Stimulated activated CD4-positive, alpha-beta T cell treated with anti-CD3 and anti-CD28 coated beads, Interleukin-2, amount 100 ng/mL, for 24 hours (primary cell): ENCODE measurements around the gene NECAP2.
"Not testable (repeated sequence)": the region's sequence is repeated elsewhere in the genome, so short reads cannot be mapped to it uniquely, and the experiment has no call there.

ENCODE experiments used
- DNase-seq, 2 donors: peaks; one replicate each; pipeline ENCODE4 v3.0.0-alpha.2; 2020

The NECAP2 gene

DNA sequence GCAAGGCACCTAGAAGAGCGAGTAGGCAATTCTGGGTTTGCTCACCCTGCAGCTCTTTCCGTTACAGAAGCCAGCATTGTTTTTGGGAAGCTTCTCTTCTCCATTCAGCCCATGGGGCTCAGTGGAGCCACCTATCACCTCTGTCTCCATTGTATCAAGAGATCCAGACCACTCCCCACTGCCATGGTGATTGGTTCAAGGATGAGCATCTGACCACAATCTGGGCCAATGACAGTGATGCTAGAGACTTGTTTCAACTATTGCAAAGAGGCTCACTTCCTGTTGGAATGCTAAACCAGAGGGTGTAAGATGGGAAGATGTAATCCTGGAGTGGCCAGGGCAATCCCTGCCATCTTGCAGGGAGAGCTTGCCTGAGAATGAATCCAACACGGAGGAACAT lies 9.9 kb upstream of the NECAP2 start:
- no peak for DNase-seq

DNA sequence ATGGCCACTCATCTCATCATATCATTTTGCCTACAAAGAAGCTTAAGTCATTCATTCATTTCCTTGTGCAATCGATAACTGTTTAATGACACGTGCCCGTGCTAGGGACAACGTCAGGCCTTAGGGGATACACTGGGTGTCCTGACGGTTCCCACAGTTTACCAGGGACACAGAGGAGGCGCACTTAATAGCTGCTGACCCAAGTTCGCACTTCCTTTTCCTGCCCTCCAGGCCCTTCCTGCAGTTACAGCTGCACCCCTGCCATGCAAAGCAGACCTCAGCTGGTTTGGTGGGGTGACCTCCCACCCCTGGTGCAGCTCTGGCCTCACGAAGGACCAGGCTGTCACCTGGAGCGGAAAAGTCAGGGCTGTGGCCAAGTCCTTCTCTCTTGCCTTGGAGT lies 7.5 kb upstream of the NECAP2 start:
- no peak for DNase-seq

DNA sequence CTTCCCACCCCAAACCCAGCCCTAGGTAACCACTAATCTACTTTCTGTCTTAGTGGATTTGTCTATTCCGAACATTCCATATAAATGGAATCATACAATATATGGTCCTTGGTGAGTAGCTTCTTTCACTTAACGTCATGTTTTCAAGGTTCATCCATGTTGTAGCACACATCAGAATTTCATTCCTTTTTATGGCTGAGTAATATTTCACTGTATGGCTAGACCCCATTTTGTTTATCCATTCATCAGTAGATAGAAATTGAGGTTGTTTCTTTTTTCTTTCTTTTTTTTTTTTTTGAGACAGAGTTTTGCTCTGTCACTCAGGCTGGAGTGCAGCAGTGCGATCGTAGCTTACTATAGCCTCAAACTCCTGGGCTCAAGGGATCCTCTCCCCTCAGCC lies 6.5 kb upstream of the NECAP2 start:
- no peak for DNase-seq

DNA sequence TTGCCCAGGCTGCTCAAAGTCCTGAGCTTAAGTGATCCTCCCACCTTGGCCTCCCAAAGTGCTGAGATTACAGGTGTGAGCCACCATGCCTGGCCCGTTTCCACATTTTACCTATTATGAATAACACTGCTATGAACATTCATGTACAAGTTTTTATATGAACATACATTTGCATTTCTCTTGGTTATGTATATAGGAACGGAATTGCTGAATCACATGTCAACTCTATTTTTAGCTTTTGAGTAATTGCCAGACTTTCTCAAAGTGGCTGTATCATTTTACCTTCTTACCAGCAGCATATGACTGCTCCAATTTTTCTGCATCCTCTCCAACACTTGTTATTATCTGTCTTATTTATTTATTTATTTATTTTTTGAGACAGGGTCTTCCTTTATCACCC lies 6.0 kb upstream of the NECAP2 start:
- no peak for DNase-seq

DNA sequence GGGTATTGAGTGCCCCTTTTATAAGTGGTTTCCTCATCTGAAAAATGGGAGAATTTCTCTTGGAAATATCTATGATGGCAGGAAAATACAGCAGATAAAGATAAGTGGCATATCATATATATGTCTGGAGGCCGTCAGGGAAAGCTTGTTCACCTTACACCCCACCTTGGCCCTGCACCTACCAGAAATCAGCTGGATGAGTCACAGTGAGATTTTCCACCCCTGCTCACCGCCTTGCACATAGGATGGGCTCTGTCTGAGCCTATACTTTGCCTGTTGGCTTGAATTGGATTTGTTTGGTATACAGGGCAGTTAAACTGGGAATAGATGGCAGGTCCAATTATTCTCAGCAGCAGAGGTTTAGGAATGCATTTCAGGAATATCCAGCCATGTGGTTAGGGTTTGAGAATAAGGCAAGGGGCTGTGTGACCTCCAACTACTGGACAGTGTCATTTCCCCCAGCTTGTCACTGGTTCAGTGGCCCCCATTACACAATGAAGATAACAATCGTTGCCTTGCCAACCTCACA lies 3.5 kb upstream of the NECAP2 start, which contains the start of gene SPATA21:
Gene SPATA21, minus strand, starts transcription at position 479 of the 529 bp plus-strand sequence. CDS start 6,053 bp downstream, outside the sequence.
- DNase-seq = peak in 1 of 2 donors; percentile 17

DNA sequence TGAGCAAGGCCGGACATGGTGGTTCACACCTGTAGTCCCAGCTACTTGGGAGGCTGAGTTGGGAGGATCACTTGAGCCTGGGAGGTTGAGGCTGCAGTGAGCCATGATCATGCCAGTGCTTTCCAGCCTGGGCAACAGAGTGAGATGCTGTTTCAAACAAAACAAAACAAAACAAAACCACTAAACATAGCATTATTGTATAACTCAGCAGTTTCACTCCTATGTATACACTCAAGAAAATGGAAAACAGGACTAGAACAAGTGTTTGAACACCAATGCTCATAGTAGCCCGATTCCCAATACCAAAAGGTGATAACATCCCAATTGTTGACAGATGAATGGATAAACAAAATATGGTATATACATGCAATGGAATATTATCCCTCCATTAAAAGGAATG lies 2.0 kb upstream of the NECAP2 start:
- no peak for DNase-seq

DNA sequence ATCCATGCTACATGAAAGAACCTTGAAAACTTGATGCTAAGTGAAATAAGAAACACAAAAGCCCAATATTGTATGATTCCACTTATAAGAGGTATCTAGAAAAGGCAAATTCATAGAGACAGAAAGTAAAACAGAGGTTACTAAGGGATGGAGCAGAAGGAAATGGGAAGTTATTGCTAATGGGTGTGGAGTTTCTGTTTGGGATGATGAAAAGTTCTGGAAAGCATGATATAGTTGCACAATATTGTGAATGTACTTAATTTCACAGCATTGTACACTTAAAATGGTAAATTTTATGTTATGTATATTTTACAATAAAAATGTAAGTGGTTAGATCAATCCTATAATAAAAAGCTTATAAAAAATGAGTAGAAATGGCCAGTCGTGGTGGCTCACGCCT lies 1.6 kb upstream of the NECAP2 start:
- DNase-seq = no peak

DNA sequence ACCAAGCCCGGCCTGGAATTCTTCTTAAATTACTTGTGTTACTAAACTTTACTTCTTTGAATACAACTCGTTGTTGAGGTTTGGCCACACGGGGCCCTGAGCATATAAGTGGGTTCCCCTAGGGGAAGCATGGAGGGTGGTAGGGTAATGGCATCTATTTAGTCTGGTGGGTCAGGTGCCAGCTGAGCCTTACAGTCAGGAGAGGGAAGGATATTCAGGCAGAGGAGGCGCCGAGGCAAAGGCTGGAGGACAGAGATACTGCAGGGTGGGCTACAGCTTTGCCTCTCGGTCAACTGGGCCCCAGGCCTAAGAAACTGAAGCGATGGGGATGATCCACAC lies 424 bp upstream of the NECAP2 start:
- DNase-seq = no peak

DNA sequence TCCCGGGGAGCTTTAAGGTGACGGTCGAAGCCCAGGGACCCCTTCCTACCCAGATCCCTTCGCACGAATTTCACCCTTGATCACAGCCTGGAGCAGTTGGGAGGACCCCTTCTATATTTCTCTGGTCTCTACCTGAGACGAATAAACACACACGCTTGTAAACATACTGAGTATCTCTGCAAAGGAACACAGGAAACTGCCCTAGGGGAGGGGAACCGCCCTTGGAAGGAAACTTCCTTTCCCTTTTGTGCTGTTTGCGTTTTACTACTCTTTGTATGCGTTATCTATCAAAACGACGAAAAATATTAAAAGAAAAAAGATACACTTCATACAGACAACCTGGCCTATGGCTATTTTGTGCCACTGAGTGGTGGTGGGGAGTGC lies 750 bp downstream of the NECAP2 start:
- DNase-seq = no peak

DNA sequence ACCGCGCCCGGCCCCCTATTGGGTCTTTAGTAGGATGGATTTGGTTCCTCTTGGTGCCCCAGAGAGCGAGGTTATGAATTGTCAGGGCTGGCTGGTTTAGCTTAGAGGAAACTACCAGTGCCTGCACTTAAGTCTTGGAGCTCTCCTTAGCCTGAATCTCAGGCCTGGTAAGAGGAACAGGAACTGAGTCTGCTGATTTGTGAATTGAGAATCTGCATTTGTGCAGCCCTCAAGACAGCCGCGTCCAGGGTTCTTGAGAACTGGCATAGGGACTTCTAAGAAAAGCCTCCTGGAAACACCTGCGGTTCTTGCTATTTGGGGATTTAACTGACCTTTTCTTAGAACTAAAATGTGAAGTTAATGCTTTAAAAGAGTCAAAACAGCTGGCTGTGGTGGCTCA lies 1.7 kb downstream of the NECAP2 start:
- no peak for DNase-seq

DNA sequence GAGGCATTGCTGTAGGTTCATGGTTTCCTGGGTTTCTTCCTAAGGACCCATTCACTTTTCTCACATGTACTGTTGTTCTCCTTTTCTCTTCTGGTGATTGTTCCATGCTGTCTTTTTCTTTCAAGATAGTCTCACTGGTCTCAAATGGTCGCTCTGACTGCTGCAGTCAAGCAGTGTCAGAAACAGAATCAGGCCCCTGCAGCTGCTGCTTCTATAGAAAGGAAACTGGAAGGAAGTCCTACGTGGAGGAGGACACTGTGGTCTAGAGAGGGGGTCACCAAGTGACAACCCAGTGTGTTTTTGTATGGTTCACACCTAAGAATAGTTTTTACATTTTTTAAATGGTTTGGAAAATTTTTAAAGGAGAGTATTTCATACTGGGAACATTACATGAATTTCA lies 2.4 kb downstream of the NECAP2 start:
- DNase-seq = no peak

DNA sequence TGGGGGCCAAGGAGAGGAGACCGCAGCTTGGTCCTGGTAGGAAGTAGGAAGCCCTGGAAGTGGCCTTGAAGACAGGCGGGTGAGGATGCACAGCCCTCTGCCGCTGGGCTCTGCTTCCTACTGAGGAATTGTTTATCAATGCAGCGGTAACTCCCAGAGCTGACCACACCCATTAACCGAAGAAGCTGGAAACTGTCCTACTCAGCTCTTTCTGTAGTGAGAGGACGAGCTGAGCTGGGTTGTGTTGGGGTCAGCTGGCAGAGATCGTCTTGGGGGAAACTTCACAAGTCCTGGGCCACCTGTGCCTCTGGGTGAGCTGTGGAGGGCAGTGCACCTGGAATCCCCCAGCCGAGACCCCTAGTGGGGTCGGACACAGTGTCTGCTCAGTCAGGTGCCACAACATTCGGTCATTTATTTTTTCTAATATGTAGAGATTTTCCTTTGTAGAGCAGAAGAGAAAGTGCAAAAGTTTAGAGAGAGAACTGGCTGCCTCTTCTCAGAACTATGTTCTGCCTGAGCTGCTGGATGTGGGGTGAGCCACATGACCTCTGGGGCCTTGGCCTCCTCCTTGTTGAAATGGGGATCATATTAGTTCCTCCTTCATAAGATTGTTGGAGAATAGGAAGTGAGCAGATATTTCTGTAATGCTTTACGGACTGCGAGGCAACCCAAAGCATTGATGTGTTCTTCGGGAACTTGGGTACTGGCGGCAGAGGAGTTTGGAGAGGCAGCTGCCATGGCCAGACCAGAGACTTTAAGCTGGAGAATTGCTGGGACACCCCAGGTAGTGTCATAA lies 3.6 kb downstream of the NECAP2 start:
- no peak for DNase-seq

DNA sequence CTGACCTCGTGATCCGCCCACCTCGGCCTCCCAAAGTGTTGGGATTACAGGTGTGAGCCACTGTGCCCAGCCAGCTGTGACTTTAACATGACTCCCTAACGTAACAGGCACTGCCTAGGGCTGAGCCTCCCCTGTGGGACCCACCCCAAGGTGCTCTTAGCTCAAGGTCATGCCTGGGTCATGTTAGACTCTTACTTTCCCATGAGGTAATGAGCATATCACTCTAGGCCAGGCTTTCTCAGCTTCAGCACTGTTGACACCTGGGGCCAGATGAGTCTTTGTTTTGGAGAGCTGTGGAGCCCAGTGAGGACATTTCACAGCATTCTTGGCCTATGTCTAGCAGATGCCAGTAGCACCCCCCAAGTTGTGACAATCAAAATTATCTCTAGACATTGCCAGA lies 4.5 kb downstream of the NECAP2 start:
- DNase-seq = no peak

DNA sequence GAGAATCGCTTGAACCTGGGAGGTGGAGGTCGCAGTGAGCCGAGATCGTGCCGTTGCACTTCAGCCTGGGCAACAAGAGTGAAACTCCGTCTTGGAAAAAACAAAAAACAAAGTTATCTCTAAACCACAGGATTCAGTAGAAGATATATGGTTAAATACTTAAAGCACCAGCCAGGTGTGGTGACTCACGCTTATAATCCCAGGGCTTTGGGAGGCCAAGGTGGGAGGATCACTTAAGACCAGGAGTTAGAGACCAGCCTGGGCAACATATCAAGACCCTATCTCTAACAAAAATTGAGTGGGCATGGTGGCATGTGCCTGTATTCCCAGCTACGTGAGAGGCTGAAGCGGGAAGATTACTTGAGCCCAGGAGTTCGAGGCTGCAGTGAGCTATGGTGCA lies 5.6 kb downstream of the NECAP2 start:
- DNase-seq = no peak

DNA sequence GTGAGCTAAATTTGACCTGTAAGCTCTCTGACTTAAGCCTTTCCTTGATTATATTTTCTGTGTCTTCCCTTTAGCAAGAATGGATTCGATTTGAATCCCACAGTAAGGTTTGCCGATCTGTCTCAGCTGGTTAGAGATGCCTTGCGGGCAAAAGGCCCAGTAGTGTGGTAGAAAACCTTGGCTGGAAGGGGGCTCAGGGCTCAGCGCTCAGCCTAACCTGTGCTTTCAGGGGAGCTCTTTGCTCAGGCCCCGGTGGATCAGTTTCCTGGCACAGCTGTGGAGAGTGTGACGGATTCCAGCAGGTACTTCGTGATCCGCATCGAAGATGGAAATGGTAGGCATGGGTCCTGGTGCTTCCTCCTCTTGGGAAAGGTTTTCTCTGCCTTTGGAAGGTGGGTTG lies 7.1 kb downstream of the NECAP2 start:
- DNase-seq = no peak

DNA sequence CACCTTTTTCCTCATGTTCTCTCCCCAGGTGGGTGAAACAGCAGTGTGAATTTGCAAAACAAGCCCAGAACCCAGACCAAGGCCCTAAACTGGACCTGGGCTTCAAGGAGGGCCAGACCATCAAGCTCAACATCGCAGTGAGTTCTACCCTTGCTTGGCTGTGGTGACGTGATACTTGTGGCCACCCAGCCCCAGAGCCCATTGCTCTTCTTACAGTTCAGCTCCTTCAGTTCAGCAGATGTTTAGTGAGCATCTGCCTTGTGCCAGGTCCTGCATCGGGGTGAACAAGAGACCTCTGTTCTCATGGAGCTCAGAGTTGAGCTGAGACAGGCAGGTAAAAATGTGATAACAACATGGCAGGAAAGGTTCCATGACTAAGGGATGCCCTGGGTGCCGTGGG lies 8.5 kb downstream of the NECAP2 start:
- DNase-seq = no peak

DNA sequence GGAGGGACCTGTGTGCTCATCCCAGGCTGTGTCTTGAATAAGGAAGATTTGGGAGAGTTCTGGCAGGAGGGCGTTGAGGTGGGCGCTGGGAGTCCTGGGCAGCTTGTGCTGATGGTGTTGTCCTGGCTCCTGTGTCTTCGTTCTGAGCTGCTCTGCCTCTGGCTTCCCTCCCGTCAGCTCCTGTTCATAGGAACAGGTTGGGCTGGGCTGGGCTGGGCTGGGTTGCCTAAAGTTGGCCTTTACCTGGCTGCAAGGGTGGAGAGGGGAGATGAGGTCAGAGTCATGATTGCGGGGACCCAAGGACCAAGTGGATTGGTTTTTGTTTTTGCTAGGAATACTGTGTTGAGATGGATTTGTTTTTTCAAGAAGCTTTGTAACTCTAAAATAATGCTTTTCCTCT lies 9.1 kb downstream of the NECAP2 start:
- no peak for DNase-seq

DNA sequence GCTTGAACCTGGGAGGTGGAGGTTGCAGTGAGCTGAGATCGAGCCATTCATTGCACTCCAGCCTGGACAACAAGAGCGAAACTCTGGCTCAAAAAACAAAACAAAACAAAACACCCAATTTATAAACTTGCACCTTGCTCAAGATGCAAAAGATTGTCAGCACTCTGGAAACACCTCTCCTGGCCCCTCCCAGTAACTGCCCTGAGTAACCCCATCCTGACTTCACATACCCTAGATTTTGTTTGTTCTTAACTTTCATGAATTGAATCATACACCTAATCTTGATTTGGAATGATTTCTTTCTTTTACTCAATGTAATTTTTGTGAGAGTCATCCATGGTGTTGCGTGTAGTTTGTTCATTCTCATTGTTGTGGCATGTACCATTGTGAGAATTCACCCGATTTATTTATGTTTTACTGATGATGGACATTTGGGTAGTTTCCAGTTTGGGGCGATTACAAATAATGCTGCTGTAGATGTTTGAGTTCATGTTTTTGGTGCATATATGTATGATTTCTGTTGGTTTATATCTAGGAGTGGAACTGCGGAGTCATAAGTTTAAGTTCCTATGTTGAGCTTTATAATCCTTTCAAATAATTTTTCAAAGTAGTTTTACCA lies 10.4 kb downstream of the NECAP2 start:
- no peak for DNase-seq

DNA sequence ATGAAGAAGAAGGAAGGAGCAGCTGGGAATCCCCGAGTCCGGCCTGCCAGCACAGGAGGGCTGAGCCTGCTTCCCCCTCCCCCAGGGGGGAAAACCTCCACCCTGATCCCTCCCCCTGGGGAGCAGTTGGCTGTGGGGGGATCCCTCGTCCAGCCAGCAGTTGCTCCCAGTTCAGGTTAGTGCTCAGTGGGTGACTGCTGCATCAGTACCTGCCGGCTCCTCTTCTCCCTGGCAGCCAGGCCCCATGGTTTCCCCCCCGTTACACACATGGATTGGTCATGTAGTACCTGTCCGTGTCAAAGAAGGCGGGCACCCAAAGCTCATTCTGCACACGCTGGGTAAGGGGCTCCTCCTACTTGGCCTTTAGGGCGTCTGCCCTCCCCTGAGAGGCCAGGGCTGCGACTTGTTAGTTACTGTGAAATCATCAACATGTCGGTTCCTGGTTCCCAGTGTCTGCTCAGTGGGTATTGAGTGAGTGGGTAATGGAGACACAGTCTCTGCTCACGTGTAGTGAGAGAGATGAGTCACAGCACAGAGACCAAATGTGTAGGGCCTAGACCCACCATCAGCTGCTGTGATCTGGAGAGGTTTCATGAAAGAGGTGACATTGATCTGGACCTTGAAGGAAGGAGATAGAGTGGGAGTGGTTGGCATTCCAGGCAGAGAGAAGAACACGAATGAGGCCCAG lies 11.5 kb downstream of the NECAP2 start:
- no peak for DNase-seq

DNA sequence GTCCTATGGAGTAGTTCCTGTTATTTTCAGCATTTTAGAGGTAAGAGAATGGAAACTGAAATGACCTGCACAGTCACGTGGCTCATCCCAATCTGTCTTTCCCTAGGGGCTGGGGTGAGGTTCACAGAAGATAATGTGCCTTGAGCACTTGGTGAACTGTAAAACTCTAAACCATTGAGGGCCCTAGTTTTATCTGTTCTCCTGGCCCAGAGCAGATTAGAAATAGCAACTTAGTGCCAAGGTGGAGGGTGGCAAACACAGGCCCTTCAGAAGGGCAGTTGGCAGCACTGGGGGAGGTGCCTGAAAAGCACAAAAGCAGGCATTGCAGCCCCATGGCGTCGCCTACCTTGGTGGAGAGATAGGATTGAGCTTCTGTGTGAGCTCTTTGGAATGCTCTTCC lies 14.4 kb downstream of the NECAP2 start:
- not testable (repeated sequence) for DNase-seq

DNA sequence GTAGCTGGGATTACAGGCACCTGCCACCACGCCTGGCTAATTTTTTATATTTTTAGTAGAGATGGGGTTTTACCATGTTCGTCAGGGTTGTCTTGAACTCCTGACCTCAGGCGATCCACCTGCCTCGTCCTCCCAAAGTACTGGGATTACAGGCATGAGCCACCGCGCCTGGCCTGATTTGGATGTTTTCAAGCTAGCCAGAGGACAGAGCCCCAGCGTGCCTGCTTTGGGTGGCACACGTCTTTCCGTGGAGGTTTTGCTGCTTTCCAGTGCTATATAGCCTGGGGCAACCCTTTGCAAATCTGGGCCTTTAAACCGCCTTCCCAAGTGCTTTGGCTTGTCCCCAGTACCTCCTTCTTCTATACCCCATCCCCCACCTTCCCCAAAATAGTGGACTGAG lies 15.6 kb downstream of the NECAP2 start:
- DNase-seq = not testable (repeated sequence)

DNA sequence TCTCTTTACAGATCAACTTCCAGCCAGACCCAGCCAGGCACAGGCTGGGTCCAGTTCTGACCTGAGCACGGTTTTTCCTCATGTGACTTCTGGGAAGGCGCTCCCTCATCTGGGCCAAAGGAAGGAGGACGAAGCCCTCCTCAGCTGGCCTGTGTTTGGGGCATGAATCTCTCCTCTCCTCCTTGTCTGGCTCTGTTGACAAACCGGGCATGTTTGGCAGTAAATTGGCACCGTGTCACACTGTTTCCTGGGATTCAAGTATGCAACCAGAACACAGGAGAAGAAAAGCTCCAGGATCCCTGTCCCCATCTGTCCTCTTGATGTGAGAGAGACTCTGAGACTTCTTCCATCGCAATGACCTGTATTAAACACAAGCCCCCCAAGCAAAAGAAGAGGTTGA lies 18.3 kb downstream of the NECAP2 start:
- no peak for DNase-seq

DNA sequence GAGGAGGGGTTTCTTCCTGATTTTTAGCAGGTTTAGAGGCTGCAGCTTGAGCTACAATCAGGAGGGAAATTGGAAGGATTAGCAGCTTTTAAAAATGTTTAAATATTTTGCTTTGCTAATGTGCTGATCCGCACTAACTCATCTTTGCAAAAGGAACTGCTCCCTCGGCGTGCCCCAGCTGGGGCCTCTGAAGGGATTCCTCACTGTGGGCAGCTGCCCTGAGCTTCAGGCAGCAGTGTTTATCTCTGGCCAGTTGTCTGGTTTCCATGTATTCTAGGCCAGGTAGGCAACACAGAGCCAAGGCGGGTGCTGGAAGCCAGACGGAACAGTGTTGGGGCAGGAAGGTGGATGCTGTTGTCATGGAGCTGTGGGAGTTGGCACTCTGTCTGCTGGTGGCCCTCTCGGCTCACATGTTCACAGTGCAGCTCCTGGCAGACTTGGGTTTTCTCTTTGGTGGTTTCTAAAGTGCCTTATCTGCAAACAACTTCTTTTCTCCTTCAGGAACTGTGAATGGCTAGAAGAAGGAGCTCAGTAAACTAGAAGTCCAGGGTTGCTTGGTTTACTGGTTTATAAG lies 18.9 kb downstream of the NECAP2 start:
- DNase-seq = no peak

DNA sequence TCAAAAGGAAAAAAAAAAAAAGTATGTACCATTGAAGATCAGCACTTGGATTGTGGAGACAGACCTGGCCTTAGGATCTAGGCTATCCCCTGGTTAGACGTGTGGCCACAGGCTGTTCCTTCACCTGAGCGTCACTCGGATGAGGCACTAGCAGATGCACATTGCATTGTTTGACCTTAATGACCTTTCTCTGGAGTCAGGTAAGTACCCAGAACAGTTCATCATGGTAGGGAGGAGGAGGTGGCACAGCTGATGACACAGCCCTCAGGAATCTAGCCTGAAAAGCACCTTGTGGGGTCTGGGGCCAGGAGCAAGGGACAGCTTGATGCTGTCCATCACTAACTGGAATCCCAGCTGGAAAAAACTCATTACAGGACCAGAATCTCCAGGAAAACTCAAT lies 21.2 kb downstream of the NECAP2 start:
- no peak for DNase-seq
